Subcutaneous adipose tissue (tissue), 4 donors: ENCODE data around the gene GRK3. TPM values are rescaled to one million over a fixed set of nuclear protein-coding genes. Genes with fewer than 3 reads are reported as not detected.

Experiments
- total RNA-seq, 4 donors: library from RNA; depleted of rRNA; stranded (reverse); fragments of >200 nt; gene quantifications; one replicate each; pipeline ENCODE4 v1.1.0, GENCODE V29; 2016
- TF ChIP-seq, protein P1 (sequence below): fragments of 450-650 bp; IDR thresholded peaks from one replicate; pipeline ENCODE4 v1.5.1; 2016; ENCODE audit warnings: low read depth, mild to moderate bottlenecking, control low read depth, antibody characterized with exemption, moderate library complexity

The GRK3 gene
- total RNA-seq, 4 donors from 2014 or later = 33.3 to 46.9 (median 41.2) TPM

DNA sequence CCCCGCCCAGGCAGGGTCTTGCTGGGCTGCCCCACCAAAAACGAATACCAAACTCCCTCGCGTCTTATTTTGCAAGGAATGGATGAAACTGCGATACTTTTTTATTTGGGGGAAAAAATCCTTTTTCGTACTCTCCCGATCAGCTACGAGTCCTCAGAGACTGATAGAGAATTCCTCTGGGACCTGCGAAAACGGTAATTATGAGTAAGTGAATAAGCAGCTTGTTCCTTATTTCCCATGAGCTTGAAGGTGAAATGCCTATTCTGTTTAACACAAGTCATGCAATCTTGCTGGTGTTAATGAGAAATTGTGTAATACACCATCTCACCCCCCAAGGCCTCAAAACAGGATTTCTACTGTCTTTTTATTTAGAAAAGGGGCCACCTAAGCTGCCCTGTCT lies 5.5 kb downstream of the GRK3 start:
- TF ChIP-seq, protein P1, sequence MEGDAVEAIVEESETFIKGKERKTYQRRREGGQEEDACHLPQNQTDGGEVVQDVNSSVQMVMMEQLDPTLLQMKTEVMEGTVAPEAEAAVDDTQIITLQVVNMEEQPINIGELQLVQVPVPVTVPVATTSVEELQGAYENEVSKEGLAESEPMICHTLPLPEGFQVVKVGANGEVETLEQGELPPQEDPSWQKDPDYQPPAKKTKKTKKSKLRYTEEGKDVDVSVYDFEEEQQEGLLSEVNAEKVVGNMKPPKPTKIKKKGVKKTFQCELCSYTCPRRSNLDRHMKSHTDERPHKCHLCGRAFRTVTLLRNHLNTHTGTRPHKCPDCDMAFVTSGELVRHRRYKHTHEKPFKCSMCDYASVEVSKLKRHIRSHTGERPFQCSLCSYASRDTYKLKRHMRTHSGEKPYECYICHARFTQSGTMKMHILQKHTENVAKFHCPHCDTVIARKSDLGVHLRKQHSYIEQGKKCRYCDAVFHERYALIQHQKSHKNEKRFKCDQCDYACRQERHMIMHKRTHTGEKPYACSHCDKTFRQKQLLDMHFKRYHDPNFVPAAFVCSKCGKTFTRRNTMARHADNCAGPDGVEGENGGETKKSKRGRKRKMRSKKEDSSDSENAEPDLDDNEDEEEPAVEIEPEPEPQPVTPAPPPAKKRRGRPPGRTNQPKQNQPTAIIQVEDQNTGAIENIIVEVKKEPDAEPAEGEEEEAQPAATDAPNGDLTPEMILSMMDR = no peak

DNA sequence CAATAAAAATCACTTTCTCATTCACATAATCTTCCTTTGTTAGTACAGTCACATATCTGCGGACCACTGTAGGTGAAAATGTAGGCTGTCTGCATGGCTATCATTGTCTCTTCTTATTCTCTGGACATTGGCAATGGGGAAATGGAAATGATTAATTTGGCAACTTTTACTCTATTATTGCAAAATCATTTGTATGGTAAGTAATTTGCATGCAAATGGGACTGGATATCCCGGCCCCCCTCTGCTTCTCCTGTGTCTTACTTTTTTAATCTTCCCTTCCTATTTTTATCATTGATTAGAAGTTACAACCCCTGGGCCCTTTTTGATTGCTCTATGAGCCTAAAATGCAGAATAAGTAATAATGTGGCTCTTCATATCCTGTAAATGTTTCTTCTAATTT lies 6.0 kb downstream of the GRK3 start:
- TF ChIP-seq, protein P1 = no peak

DNA sequence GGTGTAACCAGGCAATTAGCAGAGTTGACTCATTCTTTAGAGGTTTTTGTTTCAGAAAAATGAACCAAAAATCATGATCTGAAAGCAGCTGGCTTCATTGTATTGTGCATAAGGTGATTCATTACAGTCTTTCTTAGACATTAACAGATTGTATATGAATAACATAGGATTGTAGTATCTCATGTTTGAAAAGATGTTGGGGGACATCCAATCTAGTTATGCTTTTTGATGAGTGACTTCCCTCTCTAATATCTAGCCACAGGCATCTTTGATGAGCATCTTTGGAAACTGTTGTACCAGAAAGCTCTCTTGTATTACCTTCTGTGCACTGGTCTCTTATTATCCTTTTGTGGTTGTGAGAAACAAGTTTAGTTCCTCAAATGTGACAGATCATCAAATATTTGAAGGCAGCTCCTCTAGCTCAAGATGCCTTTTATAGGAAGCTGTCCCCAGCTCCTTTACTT lies 8.3 kb downstream of the GRK3 start:
- TF ChIP-seq, protein P1 = no peak

DNA sequence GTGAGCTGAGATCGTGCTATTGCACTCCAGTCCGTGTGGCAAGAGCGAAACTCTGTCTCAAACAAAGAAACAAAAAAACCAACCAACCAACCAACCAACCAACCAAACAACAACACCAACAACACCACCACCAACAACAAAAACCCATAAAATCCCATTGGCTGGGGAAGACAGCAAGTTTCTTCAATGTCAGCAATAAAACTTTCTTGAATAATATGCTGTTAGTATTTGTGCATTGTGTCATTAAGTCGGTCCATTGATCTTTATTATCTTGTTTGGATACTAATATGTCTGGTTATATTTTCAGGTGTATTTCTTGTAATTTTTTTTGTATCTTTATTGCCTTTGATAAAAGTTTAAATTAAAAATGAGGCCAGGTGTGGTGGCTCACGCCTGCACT lies 9.4 kb downstream of the GRK3 start:
- TF ChIP-seq, protein P1 = no peak

DNA sequence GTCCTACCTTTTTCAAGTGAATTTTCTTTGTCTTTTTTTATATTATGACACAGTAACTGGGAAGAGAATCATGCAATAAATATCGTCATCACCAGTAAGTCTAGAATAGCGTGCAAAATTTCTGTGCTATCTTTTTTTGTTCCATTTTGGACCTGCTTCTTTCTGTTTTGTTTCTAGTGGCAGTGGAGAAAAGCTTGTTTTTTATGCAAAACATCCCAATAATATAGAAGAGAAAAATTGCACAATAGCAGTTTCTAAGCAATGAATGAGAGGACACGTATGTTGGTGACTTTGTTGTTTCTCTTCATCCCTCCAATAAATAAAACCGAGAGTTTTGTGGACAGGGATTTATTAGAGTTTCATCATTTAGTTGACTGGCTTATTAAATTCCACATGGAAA lies 10.3 kb downstream of the GRK3 start:
- TF ChIP-seq, protein P1 = no peak

DNA sequence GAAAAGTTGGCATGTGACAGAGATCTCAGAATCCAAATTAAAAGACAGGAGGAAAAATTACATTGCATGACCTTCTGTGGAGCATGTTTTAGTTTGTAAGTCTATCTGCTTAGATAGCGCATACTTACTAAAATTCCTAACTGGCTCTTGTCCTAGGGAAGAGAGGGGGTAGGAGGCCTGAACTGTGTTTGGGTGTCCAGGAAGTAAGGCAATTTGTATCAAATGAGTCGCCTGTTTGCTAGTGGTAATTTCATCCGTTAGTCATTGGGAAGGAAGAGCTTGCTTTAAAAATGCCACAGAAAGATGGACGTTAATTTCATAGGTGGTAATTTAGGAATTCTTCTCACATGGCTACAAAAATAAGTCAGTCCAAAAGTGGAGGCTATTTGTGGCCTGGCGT lies 18.5 kb downstream of the GRK3 start:
- TF ChIP-seq, protein P1 = no peak

DNA sequence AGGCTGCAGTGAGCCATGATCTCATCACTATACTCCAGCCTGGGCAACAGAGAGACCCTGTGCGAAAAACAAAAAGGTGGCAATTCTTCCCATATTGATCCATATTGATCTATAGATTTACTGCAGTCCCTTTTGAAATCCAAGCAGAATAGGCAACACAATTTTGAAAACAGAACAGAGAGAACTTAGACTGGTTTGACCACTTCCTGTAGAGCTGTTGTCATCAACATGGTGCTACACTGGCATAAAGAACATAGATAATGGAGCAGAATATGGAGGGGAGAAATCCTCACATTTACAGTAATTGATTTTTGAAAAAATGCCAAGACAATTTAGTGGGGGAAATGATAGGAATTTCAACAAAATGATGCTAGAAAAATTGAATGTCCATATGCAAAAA lies 34.1 kb downstream of the GRK3 start:
- TF ChIP-seq, protein P1 = no peak
